HG02884 (cell line): Measurements from ENCODE around the gene MYL5.
"Not testable (repeated sequence)": the region's sequence is repeated elsewhere in the genome, so short reads cannot be mapped to it uniquely, and the experiment has no call there.

Experiments
- ATAC-seq: cut with Tn5 transposase; IDR thresholded peaks from one replicate; pipeline ENCODE4 v1.9.1; 2021; ENCODE audit warnings: mild to moderate bottlenecking, moderate library complexity; ENCODE audit not compliant: unreplicated experiment

The MYL5 gene

DNA sequence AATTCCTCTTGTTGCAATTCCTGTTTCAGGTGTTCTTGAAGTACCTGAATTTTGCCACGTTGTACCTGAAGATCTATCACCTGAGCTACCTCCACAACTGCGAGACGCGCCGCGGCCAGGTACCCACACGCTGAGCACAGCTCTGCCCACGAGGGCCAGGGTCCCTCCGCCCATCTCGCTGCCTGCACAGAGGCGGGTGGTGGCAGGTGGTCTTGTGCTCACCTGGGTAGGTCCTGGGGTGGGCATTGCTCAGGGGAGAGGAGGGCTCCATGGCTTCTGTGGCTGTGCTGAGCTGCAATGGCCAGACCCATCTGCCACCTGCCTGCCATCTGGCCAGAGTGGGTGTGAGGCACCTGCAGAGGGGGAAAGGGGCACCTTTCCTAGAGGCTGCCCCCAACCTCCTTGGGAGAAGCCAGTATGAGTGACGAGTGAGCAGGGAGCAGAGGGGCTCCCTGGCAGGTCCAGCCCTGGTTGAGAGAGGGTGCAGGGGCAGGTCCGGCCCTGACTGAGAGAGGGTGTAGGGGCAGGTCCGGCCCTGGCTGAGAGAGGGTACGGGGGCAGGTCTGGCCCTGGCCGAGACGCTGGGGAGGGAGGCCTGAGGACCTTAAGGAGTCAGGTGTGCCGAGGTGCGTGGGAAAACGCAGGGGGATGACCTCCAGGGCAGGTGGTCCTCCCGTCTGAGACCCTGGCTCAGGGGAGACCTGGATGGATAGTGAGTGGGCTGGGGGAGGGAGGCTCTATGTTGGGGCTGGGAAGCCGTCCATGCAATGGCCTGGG is 38.3 kb upstream of the MYL5 start:
- no peak for ATAC-seq

DNA sequence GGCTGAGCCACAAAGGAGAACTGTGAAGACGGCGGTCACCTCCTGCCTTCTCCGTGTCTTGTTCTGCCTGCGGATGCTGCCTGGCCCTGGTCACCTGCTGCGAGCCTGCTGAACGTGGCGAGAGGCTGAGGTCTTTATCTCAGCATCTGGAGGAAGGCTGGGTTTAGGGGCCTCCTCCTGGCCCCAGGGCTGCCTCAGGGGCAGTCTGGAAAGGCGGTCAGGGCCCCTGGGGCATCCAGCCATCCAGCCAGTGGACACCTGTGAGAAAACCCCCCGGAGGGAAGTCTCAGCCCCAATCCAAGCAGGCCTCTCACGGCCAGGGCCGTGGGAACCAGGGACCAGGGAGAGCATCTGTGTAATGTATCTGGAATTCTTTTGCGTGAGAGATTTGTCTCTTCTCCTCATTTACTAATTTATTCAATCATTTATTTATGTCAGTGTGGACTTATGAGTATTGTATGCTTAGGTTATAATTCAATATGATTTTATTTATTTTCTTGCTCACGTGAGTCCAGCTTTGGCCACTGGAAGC is 37.6 kb upstream of the MYL5 start:
- ATAC-seq, result no peak

DNA sequence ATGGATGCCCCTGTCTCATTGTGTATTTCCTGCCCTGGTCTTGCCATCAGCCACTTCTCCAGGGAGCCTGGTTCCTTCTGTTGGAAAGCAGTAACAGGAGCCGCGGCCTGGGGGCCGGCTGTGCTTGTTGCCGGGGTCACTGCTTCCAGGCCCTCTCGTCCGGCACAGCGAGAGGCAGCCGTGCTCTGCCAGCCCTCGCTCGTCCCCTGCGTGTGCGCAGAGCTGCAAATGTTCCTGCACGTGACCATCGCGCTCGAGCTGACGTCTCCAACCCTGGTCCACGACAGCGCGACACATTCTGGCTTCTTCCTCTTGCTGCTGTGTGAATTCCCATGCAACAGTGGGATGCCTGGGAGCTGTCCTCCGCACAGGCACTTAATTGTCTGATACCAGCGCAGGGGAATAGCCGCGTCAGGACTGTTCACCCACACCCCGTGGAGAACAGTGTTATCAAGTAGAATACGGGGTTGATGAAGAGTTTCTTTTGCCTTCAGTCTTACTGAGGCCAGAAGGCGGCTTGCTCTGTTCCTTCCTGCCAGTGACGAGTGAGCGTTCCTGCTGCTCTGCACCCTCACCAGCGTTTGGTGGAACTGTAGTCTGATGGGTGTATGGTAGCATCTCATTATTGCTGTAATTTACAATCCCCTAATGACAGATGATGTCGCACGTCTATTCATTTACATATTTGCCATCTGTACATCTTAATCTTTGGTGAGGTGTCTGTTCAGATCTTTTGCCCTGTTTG is 36.6 kb upstream of the MYL5 start:
- no peak for ATAC-seq

GRCh38 chr4:642366-642765 is 32.0 kb upstream of the MYL5 start:
- not testable (repeated sequence) for ATAC-seq

- no peak for ATAC-seq
These were observed 27.9 kb upstream of the MYL5 start for GRCh38 chr4:646460-646859.

DNA sequence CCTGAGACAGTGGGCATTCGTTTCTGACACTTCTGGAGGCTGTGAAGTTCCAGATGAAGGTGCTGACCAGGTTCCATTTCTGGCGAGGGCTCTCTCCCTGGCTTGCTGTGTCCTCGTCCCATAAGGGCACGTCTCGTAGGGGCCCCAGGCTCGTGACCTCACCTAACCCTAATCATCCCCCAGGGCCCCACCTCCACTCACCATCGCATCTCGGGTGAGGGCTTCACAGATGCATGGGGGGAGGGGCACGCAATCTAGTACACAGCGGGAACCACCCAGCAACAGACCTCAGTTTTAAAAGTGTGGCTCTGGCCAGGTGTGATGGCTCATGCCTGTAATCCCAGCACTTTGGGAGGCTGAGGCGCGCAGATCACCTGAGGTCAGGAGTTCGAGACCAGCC is 26.9 kb upstream of the MYL5 start:
- ATAC-seq, result no peak

- no peak for ATAC-seq
These were observed 25.6 kb upstream of the MYL5 start for GRCh38 chr4:648579-649292.

DNA sequence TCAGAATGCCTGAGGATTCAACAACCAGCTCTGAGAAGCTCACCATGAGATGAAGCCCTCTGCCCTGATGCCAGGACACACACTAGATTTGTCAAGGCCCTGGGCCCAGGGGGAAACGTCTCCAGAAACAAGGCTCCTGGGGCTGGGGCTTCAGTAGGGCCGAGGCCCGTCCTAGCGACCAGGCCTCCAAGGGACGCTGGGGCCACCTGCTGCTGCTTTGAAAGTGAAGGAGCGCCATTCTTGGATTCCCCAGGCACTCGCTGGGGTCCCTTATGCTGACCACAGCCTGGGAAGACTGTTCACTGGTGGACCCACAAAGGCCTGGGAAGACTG is 25.1 kb upstream of the MYL5 start:
- ATAC-seq, result no peak

DNA sequence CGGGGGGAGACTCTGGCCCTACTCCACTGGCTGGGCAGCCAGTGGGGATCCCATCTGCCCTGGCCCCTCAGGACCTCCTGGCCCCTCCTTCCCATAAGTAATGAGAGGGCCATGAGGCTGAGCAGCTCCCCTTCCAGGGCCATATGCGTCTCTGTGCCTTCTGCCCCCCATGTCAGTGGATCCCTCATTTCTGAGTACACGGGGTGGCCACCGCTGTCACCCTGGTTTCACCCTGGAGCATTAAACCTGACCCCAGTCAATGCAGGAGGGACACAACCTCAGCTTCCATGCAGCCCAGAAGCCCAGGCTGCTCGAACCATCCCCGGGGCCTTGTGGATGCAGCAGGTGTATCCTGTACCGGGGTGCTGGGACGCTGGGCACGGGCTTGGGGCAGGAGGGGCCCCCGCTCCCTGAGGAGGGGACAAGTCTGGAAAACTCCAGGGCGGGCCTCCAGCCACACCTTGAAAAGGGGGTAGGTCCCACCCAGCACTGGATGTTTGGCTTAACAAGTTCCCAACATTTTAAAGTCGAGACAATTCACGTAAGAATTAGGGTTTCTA is 24.5 kb upstream of the MYL5 start:
- no peak for ATAC-seq

DNA sequence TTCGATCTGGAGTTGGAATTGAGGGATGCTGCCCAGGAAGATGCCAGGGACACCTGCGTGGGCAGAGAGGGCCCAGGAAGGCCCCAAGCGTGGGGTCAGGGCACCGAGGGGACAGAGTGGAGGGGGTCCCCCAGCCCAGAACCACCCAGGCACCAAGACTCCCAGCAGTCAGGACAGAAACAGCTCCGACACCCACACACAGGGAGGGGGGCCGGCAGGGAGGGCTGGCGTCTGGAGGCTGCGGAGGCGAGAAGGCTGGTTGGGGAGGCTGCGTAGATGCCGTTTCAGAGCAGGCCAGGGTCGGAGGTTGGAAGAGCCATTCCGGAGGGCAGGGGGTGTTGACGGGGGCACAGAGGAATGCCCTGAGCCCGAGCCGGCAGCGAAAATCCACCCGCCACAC is 23.9 kb upstream of the MYL5 start:
- ATAC-seq, result no peak

DNA sequence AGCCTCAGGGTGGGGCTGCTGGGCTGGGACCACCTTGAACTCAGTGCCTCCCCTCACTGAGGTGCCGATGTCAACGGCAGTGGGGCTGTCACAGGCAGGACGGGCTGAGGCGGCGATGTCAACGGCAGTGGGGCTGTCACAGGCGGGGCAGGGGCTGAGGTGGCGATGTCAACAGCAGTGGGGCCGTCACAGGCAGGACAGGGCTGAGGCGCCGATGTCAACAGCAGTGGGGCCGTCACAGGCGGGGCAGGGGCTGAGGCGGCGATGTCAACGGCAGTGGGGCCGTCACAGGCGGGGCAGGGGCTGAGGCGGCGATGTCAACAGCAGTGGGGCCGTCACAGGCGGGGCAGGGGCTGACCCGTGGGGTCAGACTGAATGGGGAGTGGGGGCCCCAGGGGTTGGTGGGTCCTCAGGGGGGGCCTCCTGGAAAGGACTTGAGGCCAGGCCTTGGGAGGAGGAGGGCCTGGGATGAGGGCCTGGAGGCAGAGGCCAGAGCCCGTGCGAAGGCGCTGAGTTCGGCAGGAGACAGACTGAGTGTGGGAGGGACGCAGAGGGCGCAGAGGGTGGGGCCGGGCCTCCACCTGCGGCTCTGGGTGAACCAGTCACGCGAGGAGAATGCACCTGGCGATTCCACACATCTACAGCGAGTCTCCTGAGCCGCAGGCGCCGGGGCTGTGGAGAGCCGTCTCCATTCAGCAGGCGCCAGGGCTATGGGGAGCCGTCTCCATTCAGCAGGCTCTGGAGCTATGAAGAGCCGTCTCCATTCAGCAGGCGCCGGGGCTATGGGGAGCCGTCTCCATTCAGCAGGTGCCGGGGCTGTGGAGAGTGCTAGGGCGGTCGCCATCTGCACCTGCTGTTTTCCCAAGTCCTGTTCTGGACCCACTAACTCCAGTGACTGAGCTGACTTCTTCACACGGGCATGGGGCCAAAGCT is 23.1 kb upstream of the MYL5 start:
- ATAC-seq, result no peak

- ATAC-seq, result no peak
These were observed 22.3 kb upstream of the MYL5 start for GRCh38 chr4:651884-652642.

DNA sequence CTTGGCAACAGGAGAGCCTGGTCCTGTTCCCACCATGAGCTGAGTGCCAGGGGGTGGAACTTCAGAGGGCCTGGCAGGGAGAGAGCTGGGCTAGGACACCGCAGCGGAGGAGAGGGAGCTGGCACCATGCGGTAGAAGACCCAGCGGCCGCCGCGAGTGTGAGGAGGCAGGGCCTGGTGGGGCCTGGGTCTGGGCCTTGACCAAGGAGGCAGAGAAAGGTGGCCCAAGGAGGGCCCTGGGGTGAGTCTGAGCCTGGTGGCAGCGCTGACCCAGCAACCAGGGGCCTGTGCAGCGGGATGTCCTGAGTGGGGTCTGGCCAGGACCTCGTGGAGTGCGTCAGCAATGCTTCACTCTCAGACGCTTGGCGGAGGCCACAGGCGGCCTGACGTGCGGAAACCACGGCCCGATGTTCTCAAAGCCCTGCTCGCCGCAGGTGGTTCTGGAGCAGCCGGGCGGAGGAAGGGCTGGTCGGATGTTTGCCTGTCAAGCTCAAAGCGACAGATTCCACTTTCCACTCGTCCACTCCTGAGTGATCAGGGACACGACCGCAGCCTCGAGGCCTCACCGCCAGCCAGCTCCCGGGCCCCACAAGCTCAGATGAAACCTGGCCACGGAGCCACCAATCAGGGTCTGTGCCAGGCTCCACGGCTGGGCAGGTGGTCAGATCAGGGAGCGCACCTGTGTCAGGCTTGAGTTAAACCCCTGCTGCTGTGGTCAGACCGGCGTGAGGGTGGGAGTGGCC is 21.1 kb upstream of the MYL5 start:
- ATAC-seq, result no peak

- ATAC-seq, result no peak
These were observed 20.4 kb upstream of the MYL5 start for GRCh38 chr4:653831-654502.

DNA sequence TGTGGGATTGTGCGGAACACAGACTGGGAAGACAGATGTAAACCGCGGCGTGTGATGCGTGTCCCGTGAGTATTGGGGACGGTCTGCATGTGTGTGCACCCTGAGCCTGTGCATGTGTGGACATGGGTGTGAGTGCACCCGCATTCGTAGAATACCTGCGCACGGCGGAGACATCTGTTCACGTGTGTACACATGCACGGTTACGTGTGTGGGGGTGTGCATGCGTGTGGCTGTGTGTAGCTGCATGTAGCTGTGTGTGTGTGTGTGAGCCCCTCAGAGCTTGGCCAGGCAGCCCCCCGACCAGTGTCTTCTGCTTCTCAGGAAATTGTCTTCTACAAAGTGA is 19.9 kb upstream of the MYL5 start:
- no peak for ATAC-seq

GRCh38 chr4:654871-655463 is 19.4 kb upstream of the MYL5 start:
- no peak for ATAC-seq

DNA sequence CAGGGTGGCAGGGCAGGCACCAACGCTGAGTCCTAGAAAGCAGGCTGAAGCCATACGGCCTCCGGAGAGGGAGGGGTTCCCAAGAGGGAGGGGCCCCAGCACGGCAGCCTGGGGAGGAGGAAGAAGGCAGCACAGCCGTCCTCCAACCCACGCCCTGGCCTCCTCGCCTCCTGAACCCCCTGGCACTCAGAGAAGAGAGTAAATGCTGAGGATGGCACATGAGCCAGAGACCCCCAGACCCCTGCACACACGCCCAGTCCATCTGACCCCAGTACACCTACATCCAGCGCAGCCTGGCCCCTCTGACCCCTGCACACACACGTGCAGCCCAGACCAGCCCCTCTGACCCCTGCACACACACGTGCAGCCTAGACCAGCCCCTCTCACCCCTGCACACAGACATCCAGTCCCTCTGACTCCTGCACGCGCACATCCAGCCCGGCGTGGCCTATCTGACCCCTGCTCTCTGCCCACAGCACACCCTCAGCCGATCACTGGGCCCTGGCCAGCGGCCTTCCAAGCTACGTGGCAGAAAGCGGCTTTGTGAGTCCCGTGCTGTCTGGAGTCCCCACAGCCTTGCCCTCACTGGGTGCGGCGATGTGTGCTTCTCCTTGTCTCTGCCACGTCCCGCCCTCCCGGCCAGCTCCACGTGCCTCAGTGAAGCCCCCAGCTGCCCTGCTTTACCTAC is 18.7 kb upstream of the MYL5 start:
- ATAC-seq, result no peak
